CD4-positive, alpha-beta T cell treated with Interleukin-10 for 1 hour (primary cell): ENCODE results near the gene SCML1.
"Not testable (repeated sequence)": the region's sequence is repeated elsewhere in the genome, so short reads cannot be mapped to it uniquely, and the experiment has no call there.

Experiments
- DNase-seq: peaks from one replicate; pipeline ENCODE4 v3.0.0-alpha.2; 2020

SCML1 gene

GRCh38 chrX:17740137-17741122 lies 3.1 kb downstream of the SCML1 start:
- DNase-seq = no peak

GRCh38 chrX:17741123-17741511 lies 3.8 kb downstream of the SCML1 start:
- no peak for DNase-seq

- DNase-seq = no peak
These were observed 6.6 kb downstream of the SCML1 start for GRCh38 chrX:17743913-17744312.

GRCh38 chrX:17744896-17745523 lies 7.7 kb downstream of the SCML1 start:
- DNase-seq = peak; percentile 20

DNA sequence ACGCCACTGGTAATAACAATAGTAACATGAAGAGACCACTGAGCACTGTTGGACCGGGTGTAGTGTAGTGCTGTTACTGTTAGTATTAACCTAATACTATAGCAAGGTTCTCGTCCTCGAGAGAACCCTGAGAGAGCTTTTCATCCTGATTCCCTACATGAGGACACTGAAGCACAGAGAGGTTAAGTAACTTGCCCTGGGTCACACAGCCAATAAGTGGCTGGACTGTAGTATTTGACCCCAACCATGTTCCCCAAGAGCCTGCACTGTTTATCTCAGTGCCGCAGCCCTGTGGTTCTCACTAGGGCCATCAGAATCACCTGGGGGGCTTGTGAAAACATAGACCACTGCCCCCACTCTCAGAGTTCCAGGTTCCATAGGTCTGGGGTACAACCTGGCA lies 10.4 kb downstream of the SCML1 start:
- no peak for DNase-seq

DNA sequence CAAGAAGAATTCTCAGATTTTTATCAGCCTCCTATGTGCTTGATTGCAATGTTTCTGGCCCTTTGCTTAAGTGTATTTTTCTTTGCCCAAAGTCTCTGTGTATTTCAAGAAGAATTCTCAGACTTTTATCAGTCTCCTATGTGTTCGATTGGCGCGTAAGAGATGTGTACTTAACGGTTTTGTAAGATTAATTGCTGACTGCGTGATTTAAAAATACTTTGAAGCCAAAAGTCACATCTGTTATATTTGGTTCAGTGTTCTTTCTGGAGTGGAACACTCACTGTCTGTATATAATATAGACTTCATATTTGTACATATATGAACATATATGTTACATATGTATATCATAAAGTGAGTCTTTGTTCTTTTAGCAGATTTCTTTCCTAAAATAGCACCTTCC lies 11.4 kb downstream of the SCML1 start:
- no peak for DNase-seq

DNA sequence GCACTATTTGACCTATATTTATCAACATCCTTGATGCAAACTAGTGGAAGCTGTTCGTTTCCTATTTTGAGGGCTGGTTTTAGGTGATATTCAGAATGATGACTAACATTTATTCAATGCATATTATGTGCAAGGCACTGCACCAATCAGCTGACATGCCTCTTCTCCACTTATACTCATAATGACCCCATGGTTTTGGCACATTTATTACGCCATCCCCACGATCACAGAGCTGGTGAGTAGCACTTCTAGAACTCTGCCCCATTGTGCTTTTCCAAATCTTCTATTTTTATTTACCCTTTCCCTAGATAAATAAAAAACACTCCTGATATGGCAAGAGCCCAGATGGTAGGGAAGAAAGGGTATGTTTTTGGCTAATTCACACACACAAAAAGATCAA lies 13.1 kb downstream of the SCML1 start:
- no peak for DNase-seq

- no peak for DNase-seq
These were observed 21.1 kb downstream of the SCML1 start for GRCh38 chrX:17758382-17758781.

GRCh38 chrX:17759990-17760389 lies 22.7 kb downstream of the SCML1 start:
- no peak for DNase-seq

GRCh38 chrX:17767734-17768133 lies 30.4 kb downstream of the SCML1 start:
- no peak for DNase-seq

DNA sequence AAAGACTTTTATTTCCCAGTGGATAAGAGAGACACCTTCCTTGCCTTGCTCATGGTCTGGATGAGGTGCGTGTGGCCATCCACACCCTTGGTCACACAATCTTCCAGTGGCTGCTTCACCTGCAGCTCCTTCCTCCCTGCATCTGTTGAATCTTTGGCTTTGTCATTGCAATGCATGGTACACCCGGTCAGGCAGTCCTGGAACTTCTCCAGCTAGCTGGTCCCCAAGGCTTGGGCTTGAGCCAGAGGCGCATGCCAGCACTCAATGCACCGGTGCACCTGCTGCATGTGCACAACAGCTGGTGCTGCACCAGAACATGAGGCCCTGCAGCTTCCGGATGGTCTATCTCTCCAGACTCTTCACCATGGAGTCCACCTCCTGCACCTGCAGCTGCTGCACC lies 31.7 kb downstream of the SCML1 start:
- no peak for DNase-seq

- DNase-seq = peak; percentile 6
These were observed 32.5 kb downstream of the SCML1 start for GRCh38 chrX:17769701-17770269.

- DNase-seq = no peak
These were observed 36.1 kb downstream of the SCML1 start for GRCh38 chrX:17773221-17773876.

DNA sequence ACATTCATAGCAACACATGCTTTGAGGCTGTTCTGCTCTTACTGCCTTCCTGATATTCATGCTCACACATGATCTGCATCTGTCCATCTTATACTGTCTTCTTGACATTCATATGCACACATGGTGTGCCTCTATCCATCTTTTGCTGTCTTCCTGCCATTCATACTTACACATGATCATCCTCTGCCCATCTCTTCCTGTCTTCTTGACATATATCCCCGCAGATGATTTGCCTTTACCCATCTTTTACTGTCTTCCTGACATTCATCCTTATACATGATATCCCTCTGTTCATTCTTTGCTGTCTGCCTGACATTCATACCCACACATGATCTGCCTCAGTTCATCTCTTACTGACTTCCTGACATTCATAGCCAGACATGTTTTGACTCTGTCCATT lies 36.8 kb downstream of the SCML1 start:
- no peak for DNase-seq

GRCh38 chrX:17778997-17779396 lies 41.7 kb downstream of the SCML1 start:
- no peak for DNase-seq

- no peak for DNase-seq
These were observed 42.1 kb downstream of the SCML1 start for GRCh38 chrX:17779434-17779833.

- DNase-seq = not testable (repeated sequence)
These were observed 49.5 kb downstream of the SCML1 start for GRCh38 chrX:17786554-17787347.

DNA sequence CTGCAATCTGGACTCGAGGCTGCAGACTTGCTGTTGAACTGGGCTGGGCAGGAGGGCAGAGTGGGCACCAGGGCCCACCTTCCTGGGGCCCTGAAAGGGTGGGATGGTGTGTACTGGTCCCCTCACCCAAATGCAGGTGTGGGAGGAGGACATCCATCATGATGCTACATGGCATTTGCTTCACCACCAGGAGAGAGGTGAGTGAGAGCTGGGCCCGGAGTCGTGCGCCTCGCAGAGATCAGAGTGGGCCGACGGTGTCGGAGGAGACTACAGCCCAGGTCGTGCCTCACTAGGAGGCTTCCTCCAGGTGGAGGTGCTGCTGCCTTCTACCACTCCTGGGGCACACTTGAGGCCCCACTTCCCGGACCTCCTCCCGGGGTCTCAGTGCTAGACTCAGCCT lies 50.3 kb downstream of the SCML1 start:
- no peak for DNase-seq

DNA sequence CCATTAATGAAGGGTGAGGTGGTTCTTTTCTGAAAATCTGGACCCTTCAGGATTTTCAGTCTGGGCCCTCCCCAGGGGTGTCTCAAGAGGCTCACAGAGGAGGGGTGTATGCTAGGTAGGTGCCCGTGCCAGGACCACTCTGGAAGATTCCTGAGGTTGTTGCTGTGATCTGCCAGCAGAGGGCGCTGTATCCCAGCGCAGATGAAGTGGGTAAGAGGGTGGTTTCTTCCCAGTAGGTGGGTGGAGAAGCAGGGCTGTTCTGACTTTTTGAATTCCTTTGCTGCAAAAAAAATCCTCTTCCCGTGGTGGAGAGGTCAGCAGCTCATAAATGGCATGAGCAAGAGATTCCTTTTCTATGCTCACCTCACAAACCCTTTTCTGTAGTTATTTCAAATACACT lies 51.1 kb downstream of the SCML1 start:
- DNase-seq = peak; percentile 27

DNA sequence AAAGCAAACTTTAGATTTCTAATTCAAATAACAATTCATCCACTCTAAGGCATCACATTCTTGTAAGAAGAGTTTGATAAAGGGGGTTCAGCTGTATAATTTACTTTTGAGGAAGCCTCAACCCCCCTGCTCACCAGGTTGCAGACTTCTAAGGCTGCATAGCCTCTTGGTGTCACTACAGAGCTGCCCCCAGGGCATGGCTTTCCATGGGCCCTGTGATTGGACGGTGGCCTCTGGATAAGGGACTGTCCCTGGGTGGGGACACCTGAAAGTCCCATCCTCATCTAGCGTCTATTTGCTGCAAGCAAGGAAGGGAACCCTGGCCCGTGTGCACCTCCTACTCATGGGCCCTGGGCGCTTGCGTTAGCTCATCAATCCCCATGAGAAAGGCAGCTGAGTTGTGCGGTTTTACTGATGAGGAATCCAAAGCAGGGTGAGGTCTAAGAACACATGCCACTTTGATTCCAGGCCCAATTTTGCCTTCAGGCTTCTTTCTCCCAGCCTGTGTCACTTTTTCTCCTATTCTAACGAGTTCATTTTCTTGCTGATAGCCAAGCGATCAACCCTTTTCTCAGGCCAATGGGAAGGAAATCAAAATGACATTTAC lies 51.8 kb downstream of the SCML1 start:
- no peak for DNase-seq

GRCh38 chrX:17792826-17793225 lies 55.5 kb downstream of the SCML1 start:
- no peak for DNase-seq

DNA sequence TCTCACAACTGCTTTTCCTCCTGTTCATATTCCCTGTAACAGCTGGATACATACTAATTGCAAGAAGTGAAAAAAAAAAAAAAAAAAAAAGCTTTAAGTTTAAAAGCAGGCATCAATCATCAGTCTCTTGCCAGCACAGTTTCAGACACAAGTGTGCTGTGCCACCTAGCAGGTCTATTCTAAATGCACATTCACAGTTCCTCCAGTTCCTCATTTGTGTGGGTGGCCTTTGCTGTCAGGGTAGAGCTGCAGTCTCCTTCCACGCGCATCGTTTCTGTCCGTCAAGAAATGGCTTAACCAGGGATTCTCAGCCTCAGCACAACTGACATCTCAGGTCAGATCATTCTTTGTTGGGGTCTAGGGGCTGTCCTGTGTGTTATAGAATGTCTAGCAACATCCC lies 61.6 kb downstream of the SCML1 start:
- DNase-seq = no peak
